Hepatocyte (in vitro differentiated cells): ENCODE results near the gene PKP4. TPM values are rescaled to one million over a fixed set of nuclear protein-coding genes. Genes with fewer than 3 reads are reported as not detected.

ENCODE experiments used
- DNase-seq: peaks from one replicate; pipeline ENCODE4 v3.0.0-alpha.2; 2016; ENCODE audit warnings: low spot score
- H2AFZ ChIP-seq: fragments of 200-600 bp; sonication (generic); 2 replicates; pipeline ENCODE4 v1.6.0; 2016; ENCODE audit warnings: antibody characterized with exemption, mild to moderate bottlenecking
- H3K27ac ChIP-seq: fragments of 200-600 bp; sonication (generic); 2 replicates; pipeline ENCODE4 v1.5.1; 2016; ENCODE audit warnings: mild to moderate bottlenecking
- H3K27me3 ChIP-seq: fragments of 200-600 bp; sonication (generic); 2 replicates; pipeline ENCODE4 v1.6.1; 2016
- H3K36me3 ChIP-seq: fragments of 200-600 bp; sonication (generic); replicated peaks from 2 replicates; pipeline ENCODE4 v1.5.1; 2016; ENCODE audit warnings: low read depth; ENCODE audit not compliant: insufficient read depth
- H3K4me1 ChIP-seq: fragments of 200-600 bp; sonication (generic); 2 replicates; pipeline ENCODE4 v1.5.1; 2016; ENCODE audit warnings: mild to moderate bottlenecking, moderate library complexity; ENCODE audit not compliant: insufficient read depth
- H3K4me2 ChIP-seq: fragments of 200-600 bp; sonication (generic); 2 replicates; pipeline ENCODE4 v1.6.0; 2016
- H3K4me3 ChIP-seq: fragments of 200-600 bp; sonication (generic); 2 replicates; pipeline ENCODE4 v1.5.1; 2016; ENCODE audit warnings: mild to moderate bottlenecking
- H3K79me2 ChIP-seq: fragments of 200-600 bp; sonication (generic); 2 replicates; pipeline ENCODE4 v1.6.0; 2017; ENCODE audit warnings: mild to moderate bottlenecking
- H3K9me2 ChIP-seq: fragments of 200-600 bp; sonication (generic); replicated peaks from 2 replicates; pipeline ENCODE4 v1.6.0; 2017; ENCODE audit warnings: mild to moderate bottlenecking; ENCODE audit not compliant: insufficient read depth
- H3K9me3 ChIP-seq: fragments of 200-600 bp; sonication (generic); 2 replicates; pipeline ENCODE4 v1.5.1; 2016; ENCODE audit warnings: low read depth, mild to moderate bottlenecking
- H4K20me1 ChIP-seq: fragments of 200-600 bp; sonication (generic); 2 replicates; pipeline ENCODE4 v1.6.0; 2016; ENCODE audit warnings: mild to moderate bottlenecking; ENCODE audit not compliant: insufficient read depth, poor library complexity, severe bottlenecking
- CTCF ChIP-seq: fragments of 200-600 bp; sonication (generic); IDR thresholded peaks from 2 replicates; pipeline ENCODE4 v1.5.1; 2016; ENCODE audit warnings: antibody characterized with exemption, mild to moderate bottlenecking; ENCODE audit not compliant: poor library complexity
- EZH2 ChIP-seq: fragments of 200-600 bp; sonication (generic); IDR thresholded peaks from 2 replicates; pipeline ENCODE4 v1.6.1; 2016; ENCODE audit warnings: antibody characterized with exemption, mild to moderate bottlenecking, borderline replicate concordance
- EZH2phosphoT487 ChIP-seq: fragments of 200-600 bp; sonication (generic); IDR thresholded peaks from one replicate; pipeline ENCODE4 v1.6.1; 2018; ENCODE audit warnings: antibody characterized with exemption, mild to moderate bottlenecking, low read depth, moderate library complexity; ENCODE audit not compliant: unreplicated experiment, severe bottlenecking
- WGBS: methylation state at CpG from one replicate; pipeline ENCODE4 v1.1.6; 2016; ENCODE audit warnings: low lambda C conversion rate; ENCODE audit errors: missing lambda C conversion rate; 5-methylcytosine and 5-hydroxymethylcytosine counted together
- polyA plus RNA-seq: library from polyadenylated mRNA; unstranded; fragments of >200 nt; fragmentation: Nextera tagmentation; extraction: Ambion mirVana; gene quantifications from 2 replicates; pipeline ENCODE4 v1.2.1, GENCODE V29; 2016
- total RNA-seq: library from RNA; depleted of rRNA; stranded (reverse); fragments of >200 nt; gene quantifications from 2 replicates; pipeline ENCODE4 v1.2.3, GENCODE V29; 2014

The PKP4 gene
- total and polyA plus RNA-seq, 2 experiments from 2014 or later = 10.6 to 32.2 TPM

GRCh38 chr2:158569284-158569683 lies 112.5 kb downstream of the PKP4 start:
- Histone ChIP-seq H3K79me2 (no peaks in the 10 kb centered on the region), H3K4me1 (no peaks in the 10 kb centered on the region), H3K27ac (no peak overlapping the region), H4K20me1 (no peaks in the 10 kb centered on the region), H2AFZ (no peak overlapping the region), H3K4me3 (no peak overlapping the region), H3K27me3 (no peaks in the 10 kb centered on the region), H3K4me2 (no peak overlapping the region), H3K9me3 (no peaks in the 10 kb centered on the region), H3K9me2 (no peaks in the 10 kb centered on the region), H3K36me3 (no peaks in the 10 kb centered on the region)
- 92% methylated on average over 2 of the region's 2 CpGs for WGBS
- TF ChIP-seq EZH2 = no peak
- TF ChIP-seq EZH2phosphoT487 = no peak
- no peak for TF ChIP-seq CTCF
- DNase-seq = no peak

DNA sequence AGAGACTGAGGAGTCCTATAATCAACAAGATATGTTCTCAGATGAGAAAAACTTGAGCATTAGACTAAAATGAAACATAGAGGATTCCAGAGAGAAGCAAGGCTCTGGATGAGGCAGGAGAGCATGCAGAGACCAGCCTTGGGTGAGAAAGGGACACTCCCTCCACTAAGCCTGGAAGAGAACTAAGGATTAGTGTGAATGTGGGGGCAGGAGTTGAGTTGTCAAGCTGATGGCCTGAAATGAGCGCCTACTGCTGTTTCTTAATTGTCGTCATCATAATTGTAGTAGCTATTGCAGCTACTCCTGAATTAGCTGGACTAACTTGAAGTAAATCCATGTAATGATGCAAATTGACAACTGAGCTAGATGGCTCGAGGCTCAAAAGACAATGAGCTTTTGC lies 114.1 kb downstream of the PKP4 start:
- no peak for DNase-seq
- H4K20me1 ChIP-seq = no peaks in the 10 kb centered on the region
- no peak overlapping the region for H2AFZ ChIP-seq
- H3K4me1 ChIP-seq = no peaks in the 10 kb centered on the region
- no peaks in the 10 kb centered on the region for H3K36me3 ChIP-seq
- no peak overlapping the region for H3K27ac ChIP-seq
- no peaks in the 10 kb centered on the region for H3K9me2 ChIP-seq
- WGBS = 92% methylated on average over 3 of the region's 3 CpGs
- H3K27me3 ChIP-seq = no peaks in the 10 kb centered on the region
- no peak overlapping the region for H3K4me3 ChIP-seq
- H3K9me3 ChIP-seq = no peaks in the 10 kb centered on the region
- H3K79me2 ChIP-seq = no peaks in the 10 kb centered on the region
- H3K4me2 ChIP-seq = no peak overlapping the region
- TF ChIP-seq EZH2 (no peak), CTCF (no peak), EZH2phosphoT487 (no peak)

DNA sequence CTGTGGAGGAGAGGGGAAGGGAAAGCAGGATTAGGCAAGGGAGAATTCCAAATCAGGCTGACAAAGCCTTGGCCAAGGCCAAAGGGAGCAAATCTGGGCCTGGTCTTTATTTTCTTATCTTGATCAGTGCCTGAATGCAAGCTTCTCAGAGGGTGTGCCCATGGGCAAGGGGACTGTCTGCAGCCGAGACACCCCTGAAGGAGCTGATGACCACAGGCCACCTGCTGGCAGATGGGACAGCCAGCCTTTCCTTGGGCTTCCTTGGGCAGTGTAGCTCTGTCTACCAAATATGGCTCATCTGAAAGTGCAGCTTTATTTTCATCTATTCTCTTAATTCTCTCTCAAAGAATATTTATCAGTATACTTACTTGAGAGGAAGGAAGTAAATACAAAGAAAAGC lies 117.0 kb downstream of the PKP4 start:
- no peaks in the 10 kb centered on the region for H3K9me3 ChIP-seq
- H3K27ac ChIP-seq = no peak overlapping the region
- no peaks in the 10 kb centered on the region for H3K36me3 ChIP-seq
- no peak overlapping the region for H3K4me3 ChIP-seq
- no peaks in the 10 kb centered on the region for H3K79me2 ChIP-seq
- no peak for DNase-seq
- no peaks in the 10 kb centered on the region for H4K20me1 ChIP-seq
- no peaks in the 10 kb centered on the region for H3K4me1 ChIP-seq
- no peaks in the 10 kb centered on the region for H3K9me2 ChIP-seq
- 84% methylated on average over 1 of the region's 1 CpG for WGBS
- H3K4me2 ChIP-seq = no peak overlapping the region
- H3K27me3 ChIP-seq = no peaks in the 10 kb centered on the region
- TF ChIP-seq EZH2 = no peak
- no peak for TF ChIP-seq EZH2phosphoT487
- TF ChIP-seq CTCF = no peak
- no peak overlapping the region for H2AFZ ChIP-seq
